ENCODE data around the gene ULBP1.
"Not testable (repeated sequence)": the region's sequence is repeated elsewhere in the genome, so short reads cannot be mapped to it uniquely, and the experiment has no call there.

The ULBP1 gene

DNA sequence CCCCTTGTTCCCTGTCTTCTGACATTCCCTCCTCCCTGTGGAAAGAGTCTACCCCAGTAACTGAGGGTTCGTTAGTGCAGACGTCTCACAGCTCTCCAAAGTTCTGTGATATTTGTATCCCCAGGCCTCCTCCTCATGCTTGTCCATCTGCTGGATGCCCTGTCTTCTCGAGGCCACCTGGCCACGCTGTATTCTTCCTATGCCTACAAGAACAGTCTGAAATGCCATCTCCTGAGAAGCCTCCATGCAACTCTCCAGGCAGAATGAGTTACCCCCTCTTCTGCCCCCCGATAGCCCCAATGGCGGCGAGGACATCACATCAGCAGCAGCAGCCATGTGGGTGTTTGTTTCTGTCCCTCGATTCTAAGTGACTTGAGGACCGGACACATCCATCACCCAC is 12.6 kb upstream of the ULBP1 start:
- no peak overlapping the region for H3K4me3 ChIP-seq (ENCODE audit: low read depth, low read length)

DNA sequence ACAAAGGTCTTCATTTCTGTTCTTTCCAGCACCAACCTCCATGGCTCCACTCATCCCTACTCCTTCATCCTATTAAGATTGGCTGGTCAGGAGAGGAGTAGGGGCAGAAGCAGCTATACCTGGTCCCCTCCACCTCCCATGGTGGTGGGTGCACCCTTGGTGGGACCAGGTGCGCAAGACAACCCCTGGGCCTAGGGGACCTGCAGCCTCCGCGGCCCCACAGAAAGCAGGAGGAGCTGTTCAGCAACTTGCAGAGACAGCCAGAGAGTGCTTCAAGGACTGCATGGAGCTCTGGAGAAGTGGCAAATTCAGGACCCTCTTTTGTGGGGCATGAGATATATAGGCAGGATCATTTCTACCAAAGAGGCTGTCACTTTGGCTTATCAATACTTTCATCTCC is 12.1 kb upstream of the ULBP1 start:
- no peak overlapping the region for H3K4me3 ChIP-seq (ENCODE audit: low read depth, low read length)

DNA sequence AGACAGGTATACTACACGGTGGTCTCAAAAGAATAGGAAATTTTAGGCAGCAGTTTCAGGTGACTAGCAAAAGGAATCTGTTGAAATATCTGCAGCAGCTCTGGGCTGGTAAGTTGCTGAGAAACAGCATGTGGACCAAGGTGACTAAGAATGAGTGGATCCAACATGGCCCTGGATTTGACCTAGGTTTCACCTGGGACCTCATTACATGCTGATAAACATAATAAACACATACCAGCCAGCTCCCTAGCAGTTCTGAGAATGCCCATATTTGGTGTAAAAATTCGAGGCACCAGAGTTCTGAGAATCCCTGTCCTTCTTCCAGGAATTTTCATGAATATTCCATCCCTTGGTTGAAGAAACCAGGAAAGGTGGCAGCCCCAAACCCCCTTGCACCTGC is 10.4 kb upstream of the ULBP1 start:
- H3K4me3 ChIP-seq (ENCODE audit: low read depth, low read length), result not testable (repeated sequence)

DNA sequence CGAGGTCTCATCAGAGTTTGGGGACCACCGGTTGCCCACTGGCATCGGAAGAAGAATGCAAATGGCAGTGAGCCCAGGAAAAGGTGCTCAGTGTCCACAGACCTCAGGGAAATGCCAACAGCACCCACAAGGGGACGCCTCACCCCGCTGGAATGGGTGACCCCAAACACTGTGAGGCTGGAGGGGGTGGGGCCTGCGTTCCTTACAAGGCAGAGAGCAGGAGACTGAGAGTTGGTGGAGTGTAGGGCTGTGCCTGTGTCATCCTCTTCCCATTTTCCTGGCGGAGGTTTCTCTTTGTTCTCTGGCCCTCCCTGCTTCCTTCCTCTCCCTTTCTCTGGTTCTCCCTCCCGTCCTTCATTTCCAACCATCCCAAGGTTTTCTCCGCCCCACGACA is 9.8 kb upstream of the ULBP1 start:
- H3K4me3 ChIP-seq (ENCODE audit: low read depth, low read length), result not testable (repeated sequence)

DNA sequence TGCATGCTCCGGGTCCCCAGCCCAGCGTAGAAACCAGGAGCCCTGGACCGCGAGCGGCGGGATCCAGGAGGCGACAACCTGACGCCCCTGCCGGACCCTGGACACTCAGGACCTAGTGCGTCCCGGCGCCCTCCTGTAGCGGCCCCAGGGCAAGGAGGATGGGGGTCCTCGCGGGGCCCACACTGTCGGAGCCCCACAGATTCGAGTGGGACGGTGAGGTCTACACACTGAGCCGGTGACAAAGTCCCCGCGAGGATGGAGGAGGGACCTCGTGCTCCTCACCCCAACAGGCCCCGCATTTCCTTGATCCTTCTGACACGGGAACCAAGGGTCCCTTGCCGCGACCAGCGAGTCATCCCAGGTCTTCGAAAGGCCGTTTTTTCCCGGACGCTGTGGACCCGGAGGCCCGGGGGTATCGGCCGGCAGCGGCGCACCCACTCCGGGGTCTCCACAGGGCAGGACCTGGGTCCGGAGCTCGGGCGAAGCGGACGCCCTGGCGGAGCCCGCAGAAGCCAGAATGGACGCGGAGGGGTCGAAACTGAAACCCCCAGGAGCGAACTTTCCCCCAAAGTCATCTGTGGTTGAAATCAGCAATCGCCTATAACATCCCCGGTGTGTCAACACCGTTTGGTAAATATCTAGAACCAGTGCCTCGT is 9.3 kb upstream of the ULBP1 start:
- not testable (repeated sequence) for H3K4me3 ChIP-seq (ENCODE audit: low read depth, low read length)

DNA sequence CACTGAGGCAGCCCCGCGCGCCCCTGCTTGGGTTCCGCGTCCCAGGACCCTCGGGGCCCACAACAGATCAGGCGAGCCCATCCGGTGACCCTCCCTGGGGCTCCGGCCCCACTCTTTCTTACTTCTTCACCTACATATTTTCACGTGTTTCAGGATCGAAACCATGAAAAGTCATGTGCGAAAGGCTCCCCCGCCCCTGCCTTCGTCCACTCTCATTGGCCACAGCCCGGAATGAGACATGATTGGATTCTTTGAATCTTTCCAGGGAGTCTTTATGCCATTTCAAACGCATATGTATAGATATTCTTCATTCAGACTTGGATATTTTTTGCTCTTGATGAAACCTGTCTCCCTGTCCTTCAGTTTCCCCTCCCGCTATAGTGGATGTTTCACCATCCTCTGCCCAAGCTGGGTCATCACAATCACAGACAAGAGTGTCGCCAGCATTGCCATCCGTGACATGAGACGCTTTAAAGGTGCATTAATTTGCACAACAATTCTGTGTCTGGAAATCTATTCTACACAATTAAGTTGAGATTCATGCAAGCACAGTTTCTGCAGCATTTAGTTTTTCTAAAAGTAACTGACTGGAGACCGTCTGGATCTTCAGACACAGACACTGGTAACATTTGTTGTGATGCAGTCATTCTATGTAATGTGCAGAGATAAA is 8.6 kb upstream of the ULBP1 start:
- not testable (repeated sequence) for H3K4me3 ChIP-seq (ENCODE audit: low read depth, low read length)

DNA sequence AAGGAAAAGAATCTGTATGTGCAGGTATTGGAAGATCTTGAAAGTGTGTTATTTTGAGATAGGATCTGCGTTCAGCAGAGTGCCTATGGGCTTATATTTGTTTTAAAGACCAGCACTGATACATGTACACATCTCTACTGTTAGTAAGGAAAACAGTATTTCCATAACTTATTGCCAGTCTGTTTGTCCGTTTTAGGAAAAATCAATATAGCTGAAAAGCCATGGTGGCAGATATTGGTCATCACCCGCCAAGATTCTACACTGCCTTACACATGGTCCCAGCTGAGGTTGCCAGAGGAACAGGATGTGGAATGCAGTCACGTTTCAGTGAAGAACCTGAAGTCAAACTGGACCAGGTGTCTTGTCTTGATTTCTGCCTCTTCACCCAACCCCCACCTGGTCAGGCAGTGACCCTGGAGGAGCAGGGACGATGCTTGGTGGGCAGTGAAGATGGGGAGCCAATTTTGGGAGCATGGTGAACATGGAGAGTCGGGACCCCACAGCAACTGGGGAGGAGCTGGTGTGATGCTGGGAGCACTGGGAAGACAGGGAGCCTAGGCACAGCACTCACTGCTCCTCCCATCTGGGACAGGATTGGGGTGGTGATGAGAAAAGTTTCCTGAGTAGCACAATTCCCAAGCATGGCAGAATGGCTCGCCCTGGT is 8.0 kb upstream of the ULBP1 start:
- H3K4me3 ChIP-seq (ENCODE audit: low read depth, low read length), result not testable (repeated sequence)

DNA sequence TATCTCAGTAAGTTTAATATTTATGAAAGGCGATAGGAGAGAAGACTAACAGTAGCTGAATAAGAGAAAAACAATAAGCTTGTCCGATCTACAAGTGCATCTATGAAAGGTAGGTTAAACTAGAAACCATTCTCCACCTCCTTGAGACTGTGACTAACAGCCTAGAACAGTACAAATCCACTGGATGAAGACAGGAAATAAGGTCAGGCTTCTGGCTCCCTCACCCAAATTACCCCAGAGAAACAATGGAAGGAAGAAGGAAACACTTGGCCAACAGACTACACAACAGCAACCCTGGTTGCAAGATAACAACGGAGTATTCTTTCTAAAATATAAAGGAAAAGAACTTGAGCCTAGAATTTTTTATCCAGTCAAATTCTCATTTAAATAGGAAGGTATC is 5.6 kb upstream of the ULBP1 start:
- H3K4me3 ChIP-seq (ENCODE audit: low read depth, low read length), result not testable (repeated sequence)

DNA sequence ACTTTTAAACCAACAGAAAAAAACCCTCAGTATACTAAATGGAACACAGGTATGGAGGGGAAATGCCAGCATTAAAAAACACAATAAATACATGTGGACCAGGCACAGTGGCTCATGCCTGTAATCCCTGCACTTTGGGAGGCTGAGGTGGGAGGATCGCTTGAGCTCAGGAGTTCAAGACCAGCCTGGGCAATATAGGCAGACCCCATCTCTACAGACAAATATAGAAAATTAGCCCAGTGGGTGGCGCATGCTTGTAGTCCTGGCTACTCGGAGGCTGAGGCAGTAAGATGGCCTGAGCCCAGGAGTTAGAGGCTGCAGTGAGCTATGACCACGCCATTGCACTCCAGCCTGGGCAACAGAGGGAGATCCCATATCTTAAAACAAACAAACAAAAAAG is 3.9 kb upstream of the ULBP1 start:
- H3K4me3 ChIP-seq (ENCODE audit: low read depth, low read length), result not testable (repeated sequence)

DNA sequence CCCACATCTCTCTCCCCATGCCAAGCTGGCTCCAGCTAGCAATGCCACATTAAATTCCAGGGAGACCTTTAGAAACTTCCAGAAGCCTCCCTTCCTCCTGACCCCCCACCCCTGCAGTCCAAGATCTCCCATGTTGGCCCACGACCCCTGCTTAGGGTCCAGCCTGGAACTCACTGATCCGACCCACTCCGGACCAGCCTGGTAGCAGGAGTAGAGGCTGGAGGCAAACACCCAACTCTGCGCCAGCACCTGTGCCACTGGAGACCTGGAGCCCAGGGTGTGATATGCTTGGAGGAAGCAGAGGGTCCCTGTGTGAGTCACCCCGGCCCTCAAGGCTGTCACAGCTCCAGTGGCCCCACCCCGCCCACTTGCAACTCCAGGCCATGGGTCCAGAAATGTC is 3.3 kb upstream of the ULBP1 start:
- no peak overlapping the region for H3K4me3 ChIP-seq (ENCODE audit: low read depth, low read length)

DNA sequence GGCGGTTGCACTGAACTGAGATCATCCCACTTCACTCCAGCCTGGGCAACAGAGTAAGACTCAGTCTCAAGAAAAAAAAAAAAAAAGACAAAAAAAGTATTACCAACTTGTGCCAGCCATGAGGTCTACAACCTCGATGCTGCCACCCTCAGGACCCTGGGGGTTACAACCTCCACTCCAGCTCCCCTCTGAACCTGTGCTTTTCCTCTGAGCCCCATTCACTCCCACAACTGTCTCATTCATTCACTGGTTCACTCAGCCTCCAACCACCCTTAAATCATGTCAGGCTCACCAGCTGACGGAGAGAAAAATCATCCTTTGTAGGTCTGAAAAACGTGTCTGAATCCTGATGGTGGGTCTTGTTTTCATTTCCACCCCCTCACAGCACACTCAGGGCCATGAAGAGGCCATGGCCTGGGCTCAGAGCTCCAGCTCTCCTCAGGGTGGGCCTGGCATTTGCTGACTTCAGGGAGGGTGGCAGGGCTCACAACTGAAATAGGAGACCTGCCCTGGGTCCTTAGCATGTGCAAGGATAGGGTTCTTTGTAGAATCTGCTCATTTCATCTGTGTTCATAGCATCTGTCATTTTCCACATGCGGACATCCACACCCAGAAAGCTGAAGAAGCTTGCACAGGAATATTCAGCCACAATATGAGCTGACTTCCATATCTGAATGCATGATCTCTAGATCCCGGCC is 1.9 kb upstream of the ULBP1 start:
- no peak overlapping the region for H3K4me3 ChIP-seq (ENCODE audit: low read depth, low read length)

DNA sequence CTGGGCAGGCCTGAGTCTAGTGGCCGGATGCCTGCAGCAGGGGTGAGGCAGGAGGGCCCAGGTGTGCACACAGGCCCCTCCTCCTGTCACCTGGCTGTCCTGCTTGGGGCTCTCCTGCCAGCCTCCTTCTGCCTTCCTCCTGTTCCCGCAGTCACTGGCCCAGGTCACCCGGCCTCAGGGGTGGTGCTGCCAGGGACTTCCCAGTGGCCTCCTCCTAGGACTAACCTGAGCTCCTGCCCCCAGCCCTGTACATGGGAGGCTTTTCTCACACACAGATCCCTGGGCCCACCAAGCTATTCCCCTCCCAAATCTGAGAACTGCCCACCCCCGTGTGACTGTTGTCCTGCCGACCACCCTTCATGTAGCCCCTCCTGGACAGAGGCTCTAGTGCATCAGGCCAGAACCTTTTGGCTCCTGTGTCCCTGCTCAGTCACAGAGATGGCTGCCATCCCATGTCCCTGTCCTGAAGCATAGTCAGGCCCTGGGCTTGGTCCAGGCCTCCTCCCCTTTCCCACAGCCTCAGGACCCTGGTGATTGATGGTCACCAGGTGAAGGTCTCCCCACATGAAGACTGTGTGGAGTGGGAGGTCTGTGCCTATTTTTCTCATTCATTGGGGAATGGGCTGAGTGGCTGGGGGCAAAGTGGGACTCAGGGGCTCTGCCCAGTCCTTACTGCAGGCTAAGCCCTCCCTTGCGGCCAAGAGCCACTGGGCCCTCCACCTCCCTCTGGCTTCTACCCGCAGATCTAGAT is 1.1 kb upstream of the ULBP1 start:
- H3K4me3 ChIP-seq (ENCODE audit: low read depth, low read length), result no peak overlapping the region

DNA sequence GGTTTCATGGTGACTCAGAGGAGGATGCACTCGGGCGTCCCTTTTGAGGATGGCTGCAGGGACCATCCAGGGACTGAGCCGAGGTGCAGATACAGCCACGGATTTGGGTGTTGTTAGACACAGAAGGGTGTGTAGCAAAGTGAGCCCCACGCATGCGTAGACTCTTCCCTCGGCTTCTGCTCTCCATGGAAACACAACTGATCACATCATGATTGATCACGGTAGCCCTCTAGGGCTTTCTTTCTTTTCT is 606 bp upstream of the ULBP1 start:
- peak overlapping the region; percentile 61 for H3K4me3 ChIP-seq (ENCODE audit: low read depth, low read length)

DNA sequence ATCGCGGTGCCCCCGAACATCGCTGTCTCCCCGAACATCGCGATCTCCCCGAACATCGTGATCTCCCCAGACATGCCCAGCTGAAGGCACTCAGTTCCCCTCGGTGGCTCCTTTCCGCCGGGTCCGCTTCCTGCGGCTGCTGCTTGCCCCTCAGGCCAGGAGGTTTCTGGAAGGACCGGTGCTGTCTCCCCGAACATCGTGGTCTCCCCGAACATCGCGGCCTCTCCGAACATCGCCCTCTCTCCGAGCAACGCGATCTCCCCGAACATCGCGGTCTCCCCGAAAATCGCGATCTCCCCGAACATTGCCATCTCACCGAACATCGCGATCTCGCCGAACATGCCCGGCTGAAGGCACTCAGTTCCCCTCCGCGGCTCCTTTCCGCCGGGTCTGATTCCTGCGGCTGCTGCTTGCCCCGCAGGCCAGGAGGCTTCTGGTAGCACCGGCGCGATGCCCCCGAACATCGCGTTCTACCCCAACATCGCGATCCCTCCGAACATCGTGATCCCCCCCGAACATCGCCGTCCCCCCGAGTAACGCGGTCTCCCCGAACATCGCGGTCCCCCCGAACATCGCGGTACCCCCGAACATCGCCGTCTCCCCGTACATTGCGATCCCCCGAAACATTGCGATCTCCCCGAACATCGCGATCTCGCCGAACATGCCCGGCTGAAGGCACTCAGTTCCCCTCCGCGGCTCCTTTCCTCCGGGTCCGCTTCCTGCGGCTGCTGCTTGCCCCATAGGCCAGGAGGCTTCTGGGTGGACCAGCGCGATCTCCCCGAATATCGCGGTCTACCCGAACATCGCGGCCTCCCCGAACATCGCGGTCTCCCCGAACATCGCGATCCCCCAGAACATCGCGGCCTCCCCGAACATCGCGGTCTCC is 808 bp downstream of the ULBP1 start:
- peak overlapping the region; percentile 61 for H3K4me3 ChIP-seq (ENCODE audit: low read depth, low read length)

DNA sequence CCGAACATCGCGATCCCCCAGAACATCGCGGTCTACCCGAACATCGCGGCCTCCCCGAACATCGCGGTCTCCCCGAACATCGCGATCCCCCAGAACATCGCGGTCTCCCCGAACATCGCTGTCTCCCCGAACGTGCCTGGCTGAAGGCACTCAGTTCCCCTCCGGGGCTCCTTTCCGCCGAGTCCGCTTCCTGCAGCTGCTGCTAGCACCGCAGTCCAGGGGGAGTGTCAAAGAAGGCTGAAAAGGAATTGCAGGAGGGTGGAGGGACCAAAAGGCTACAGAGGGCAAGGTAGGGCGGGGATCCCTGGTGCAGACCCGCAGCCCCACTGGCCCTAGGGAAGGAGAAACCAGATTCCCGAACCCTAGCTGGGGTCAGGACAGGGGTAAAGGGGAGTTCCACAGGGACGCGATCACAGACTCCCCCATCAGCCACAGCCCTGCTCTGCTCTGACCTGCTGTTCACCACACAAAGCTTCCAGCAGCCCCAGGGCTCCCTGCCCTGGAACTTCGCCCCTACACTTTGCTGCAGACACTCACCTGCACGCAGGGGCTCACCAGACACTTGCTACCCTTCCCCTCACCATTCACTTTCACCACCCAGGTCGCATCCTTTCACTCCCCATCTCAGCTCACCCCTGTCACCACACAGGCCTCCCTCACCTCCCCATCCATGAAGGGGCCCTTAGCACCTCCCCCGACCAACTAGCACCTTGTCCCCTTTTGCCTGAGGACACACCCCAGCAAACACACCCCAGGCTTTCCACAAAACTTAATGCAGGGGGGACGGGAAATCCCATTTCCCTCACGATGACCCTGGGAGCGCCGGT is 1.7 kb downstream of the ULBP1 start:
- H3K4me3 ChIP-seq (ENCODE audit: low read depth, low read length), result peak overlapping the region; percentile 61

DNA sequence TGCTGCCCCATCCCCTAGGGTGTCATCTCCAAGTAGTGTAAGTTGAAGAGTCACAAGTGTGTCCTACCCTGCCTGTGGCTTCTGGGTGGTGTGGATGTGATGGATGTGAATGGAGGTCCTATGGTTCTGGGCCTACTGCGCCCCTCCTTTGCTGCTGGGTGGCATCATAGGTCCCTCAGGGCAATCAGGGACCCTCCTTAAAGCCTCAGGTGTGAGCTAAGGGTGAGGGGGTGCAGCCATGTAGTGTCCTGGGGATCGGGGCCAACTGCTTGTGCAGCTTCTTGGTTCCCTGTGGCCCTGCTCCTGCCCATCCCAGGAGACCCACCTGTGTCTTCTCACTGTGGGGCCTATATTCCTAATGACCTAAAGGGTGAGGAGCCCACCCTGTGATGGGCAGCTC is 2.6 kb downstream of the ULBP1 start:
- H3K4me3 ChIP-seq (ENCODE audit: low read depth, low read length), result not testable (repeated sequence)

DNA sequence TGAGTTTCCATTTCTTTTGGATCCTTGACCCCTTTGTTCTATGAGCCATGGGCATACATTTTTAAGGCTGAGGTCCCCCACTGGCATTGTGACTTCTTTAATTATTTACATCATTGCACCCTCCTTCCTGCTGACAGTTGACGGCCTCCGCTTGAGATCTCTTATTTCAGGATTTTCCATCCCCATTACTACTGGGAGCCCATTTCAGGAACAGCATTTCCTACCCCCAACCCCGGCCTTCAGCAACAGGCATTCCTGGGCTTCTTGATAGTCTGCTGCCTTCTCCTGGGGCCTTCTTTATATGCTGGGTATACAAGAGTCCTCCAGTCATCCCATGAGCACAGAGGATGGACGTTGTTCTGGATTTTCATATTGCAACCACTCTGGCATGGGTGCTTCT is 3.8 kb downstream of the ULBP1 start:
- H3K4me3 ChIP-seq (ENCODE audit: low read depth, low read length), result no peak overlapping the region

DNA sequence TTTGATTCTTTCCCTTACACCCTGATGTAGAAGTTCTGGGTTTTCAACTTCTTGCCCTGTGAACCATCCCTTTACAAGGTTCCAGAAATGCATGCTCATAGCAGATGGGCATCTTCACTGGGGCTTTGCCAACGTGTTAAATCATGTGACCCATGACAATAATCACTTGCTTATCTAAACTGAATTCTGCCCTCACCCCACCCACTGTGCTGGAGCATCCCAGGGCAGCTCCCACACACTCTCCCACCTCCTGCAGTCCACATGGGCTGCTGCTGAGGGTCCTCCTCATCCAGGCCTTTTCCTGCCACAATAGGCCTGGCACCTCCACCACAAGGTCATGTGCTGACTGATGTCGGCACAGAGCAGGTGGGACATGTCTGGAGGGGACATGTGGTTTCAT is 4.3 kb downstream of the ULBP1 start:
- H3K4me3 ChIP-seq (ENCODE audit: low read depth, low read length), result not testable (repeated sequence)

DNA sequence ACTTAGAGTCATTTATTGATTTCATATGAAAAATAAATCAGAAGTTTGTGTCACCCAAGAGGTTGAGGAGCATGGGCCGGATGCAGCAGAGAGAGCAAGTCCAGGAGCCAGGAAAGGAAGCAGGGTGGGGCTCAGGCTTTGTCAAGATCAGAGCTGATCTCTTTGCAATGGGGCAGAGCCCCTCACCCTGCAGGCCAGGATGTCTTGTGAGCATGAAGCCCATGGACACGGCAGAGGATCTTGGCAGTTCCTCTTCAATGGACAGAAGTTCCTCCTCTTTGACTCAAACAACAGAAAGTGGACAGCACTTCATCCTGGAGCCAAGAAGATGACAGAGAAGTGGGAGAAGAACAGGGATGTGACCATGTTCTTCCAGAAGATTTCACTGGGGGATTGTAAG is 5.2 kb downstream of the ULBP1 start:
- H3K4me3 ChIP-seq (ENCODE audit: low read depth, low read length), result not testable (repeated sequence)

DNA sequence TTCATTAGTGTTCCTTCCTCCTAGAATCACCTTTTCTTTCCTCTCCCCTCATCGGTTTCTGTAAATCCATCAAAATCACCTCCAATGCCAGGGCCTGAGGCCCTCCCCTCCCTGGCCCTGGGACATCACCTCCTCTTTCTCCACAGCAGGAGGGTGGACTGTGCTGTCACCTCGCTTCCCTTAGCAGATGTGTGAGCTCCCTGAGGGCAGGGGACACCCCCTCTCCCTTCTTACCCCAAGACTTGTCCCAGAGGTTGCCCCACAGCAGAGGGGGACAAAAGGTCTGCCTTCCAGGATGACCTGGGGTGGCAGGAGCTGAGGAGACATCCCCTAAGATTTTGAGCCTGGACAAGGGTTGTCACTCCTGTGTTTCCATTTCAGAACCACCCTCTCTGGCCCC is 5.9 kb downstream of the ULBP1 start:
- H3K4me3 ChIP-seq (ENCODE audit: low read depth, low read length), result no peak overlapping the region

All from iPS-11a (cell line).